GM23338 (cell line): ENCODE data around the gene PTPN22. TPM values are rescaled to one million over a fixed set of nuclear protein-coding genes. Genes with fewer than 3 reads are reported as not detected.
A peak's percentile ranks its signal among the peaks of the same experiment; 100 is the strongest.

Source experiments
- ATAC-seq: fragments of 200-7000 bp; cut with Tn5 transposase; 3 replicates; pipeline ENCODE4 v1.9.1; 2020
- DNase-seq: peaks from one replicate; pipeline ENCODE4 v3.0.0-alpha.2; 2015; ENCODE audit warnings: low spot score
- H2AFZ ChIP-seq: fragments of 200-600 bp; sonication (generic); 2 replicates; pipeline ENCODE4 v1.8.0; 2016; ENCODE audit warnings: antibody characterized with exemption, mild to moderate bottlenecking, moderate library complexity
- H3F3A ChIP-seq: fragments of 200-600 bp; sonication (generic); replicated peaks from 2 replicates; pipeline ENCODE4 v1.8.0; 2017; ENCODE audit warnings: antibody characterized with exemption, mixed run types, low read depth
- H3K27ac ChIP-seq: fragments of 200-600 bp; sonication (generic); 2 replicates; pipeline ENCODE4 v1.6.1; 2016; ENCODE audit warnings: low read depth
- H3K27me3 ChIP-seq: fragments of 200-600 bp; sonication (generic); 2 replicates; pipeline ENCODE4 v1.8.0; 2016; ENCODE audit warnings: mild to moderate bottlenecking, mixed run types, moderate library complexity; ENCODE audit not compliant: insufficient read depth
- H3K36me3 ChIP-seq: fragments of 200-600 bp; sonication (generic); 2 replicates; pipeline ENCODE4 v1.8.0; 2016; ENCODE audit warnings: mild to moderate bottlenecking; ENCODE audit not compliant: insufficient read depth
- H3K4me1 ChIP-seq: fragments of 200-600 bp; sonication (generic); 2 replicates; pipeline ENCODE4 v1.8.0; 2016; ENCODE audit warnings: mild to moderate bottlenecking, moderate library complexity; ENCODE audit not compliant: insufficient read depth
- H3K4me2 ChIP-seq: fragments of 200-600 bp; sonication (generic); 2 replicates; pipeline ENCODE4 v1.7.1; 2017; ENCODE audit warnings: mixed run types
- H3K4me3 ChIP-seq: fragments of 200-600 bp; sonication (generic); 2 replicates; pipeline ENCODE4 v1.6.1; 2016; ENCODE audit warnings: mixed run types
- H3K79me2 ChIP-seq: fragments of 200-600 bp; sonication (generic); replicated peaks from 2 replicates; pipeline ENCODE4 v1.8.0; 2017; ENCODE audit warnings: mild to moderate bottlenecking; ENCODE audit not compliant: insufficient read depth
- H3K9me2 ChIP-seq: fragments of 200-600 bp; sonication (generic); 2 replicates; pipeline ENCODE4 v1.8.0; 2017; ENCODE audit not compliant: insufficient read depth
- H4K20me1 ChIP-seq: fragments of 200-600 bp; sonication (generic); replicated peaks from 2 replicates; pipeline ENCODE4 v1.8.0; 2017; ENCODE audit warnings: mild to moderate bottlenecking; ENCODE audit not compliant: insufficient read depth
- H3K27ac Mint-ChIP-seq: 2 replicates; pipeline ENCODE4 v1.8.0; 2020; ENCODE audit warnings: inconsistent platforms, mild to moderate bottlenecking, moderate library complexity, mixed read lengths
- H3K27me3 Mint-ChIP-seq: 3 replicates; pipeline ENCODE4 v1.8.0; 2022; ENCODE audit warnings: low read depth, mild to moderate bottlenecking, moderate library complexity, mixed read lengths, inconsistent platforms; ENCODE audit not compliant: insufficient read depth, poor library complexity
- H3K36me3 Mint-ChIP-seq: 3 replicates; pipeline ENCODE4 v1.8.0; 2021; ENCODE audit warnings: low read depth, mild to moderate bottlenecking, inconsistent platforms, moderate library complexity, mixed read lengths
- H3K4me1 Mint-ChIP-seq: 3 replicates; pipeline ENCODE4 v1.8.0; 2020; ENCODE audit warnings: mild to moderate bottlenecking, inconsistent platforms, mixed read lengths
- H3K4me3 Mint-ChIP-seq: 3 replicates; pipeline ENCODE4 v1.8.0; 2021; ENCODE audit warnings: moderate library complexity, mild to moderate bottlenecking, inconsistent platforms, mixed read lengths
- H3K9me3 Mint-ChIP-seq: 3 replicates; pipeline ENCODE4 v1.8.0; 2020; ENCODE audit warnings: moderate library complexity, mild to moderate bottlenecking, inconsistent platforms, mixed read lengths
- CREB1 ChIP-seq: fragments of 250-450 bp; sonication (Bioruptor Pico); IDR thresholded peaks from 2 replicates; pipeline ENCODE4 v1.5.0; 2020; ENCODE audit warnings: low read depth, mild to moderate bottlenecking, moderate library complexity
- EZH2 ChIP-seq: fragments of 200-600 bp; sonication (generic); IDR thresholded peaks from one replicate; pipeline ENCODE4 v1.8.0; 2017; ENCODE audit warnings: antibody characterized with exemption, mild to moderate bottlenecking, low read depth; ENCODE audit not compliant: unreplicated experiment
- JUNB ChIP-seq: IDR thresholded peaks from one replicate; pipeline ENCODE4 v1.6.1; 2016; ENCODE audit warnings: antibody characterized with exemption; ENCODE audit not compliant: unreplicated experiment
- NANOG ChIP-seq: IDR thresholded peaks from 2 replicates; pipeline ENCODE4 v1.6.1; 2016; ENCODE audit warnings: antibody characterized with exemption, borderline replicate concordance
- POLR2AphosphoS5 ChIP-seq: IDR thresholded peaks from 2 replicates; pipeline ENCODE4 v1.6.1; 2016; ENCODE audit warnings: antibody characterized with exemption, low read depth
- polyA plus RNA-seq: library from polyadenylated mRNA; unstranded; fragments of >200 nt; fragmentation: Nextera tagmentation; extraction: Ambion mirVana; gene quantifications from 2 replicates; pipeline ENCODE4 v1.2.1, GENCODE V29; 2016
- total RNA-seq: library from RNA; depleted of rRNA; stranded (reverse); fragments of >200 nt; shearing (Covaris generic); gene quantifications from 2 replicates; pipeline ENCODE4 v1.2.3, GENCODE V29; 2014
- TF ChIP-seq, protein P1 (sequence below): IDR thresholded peaks from one replicate; pipeline ENCODE4 v1.6.1; 2018; ENCODE audit warnings: antibody characterized with exemption; ENCODE audit not compliant: unreplicated experiment
- TF ChIP-seq, protein P2 (sequence below), 2 experiments: fragments of 200-600 bp in 1 of 2; sonication (generic) in 1 of 2; conservative IDR thresholded peaks; 2 replicates each; pipeline versions ENCODE4 v1.5.1 to v1.6.1; 2016 to 2017; ENCODE audit warnings: antibody characterized with exemption in 2 of 2, low read depth in 2 of 2, mild to moderate bottlenecking in 2 of 2, moderate library complexity in 1 of 2

The PTPN22 gene
- total and polyA plus RNA-seq, 2 experiments from 2014 or later: 0.08 TPM; not detected in 1

DNA sequence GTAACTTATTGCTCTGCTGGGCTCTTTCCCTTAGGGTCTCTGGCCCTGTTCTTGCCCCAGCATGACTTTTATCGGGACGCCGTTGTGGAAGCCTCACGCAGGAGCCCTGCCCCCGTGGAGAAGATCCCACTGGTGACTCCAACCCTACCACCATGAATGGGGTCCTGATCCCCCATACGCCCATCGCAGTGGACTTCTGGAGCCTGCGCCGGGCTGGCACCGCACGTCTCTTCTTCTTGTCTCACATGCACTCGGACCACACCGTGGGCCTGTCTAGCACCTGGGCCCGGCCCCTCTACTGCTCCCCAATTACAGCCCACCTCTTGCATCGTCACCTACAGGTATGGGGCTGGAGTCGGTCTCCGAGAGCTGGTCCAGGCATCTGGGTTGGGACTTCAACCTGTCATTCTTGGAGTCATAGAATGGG lies 33.9 kb upstream of the PTPN22 start:
- Histone ChIP-seq H3K27ac (peak overlapping the region; percentile 56; the same call in 1 of the 2 replicates), H2AFZ (peak overlapping the region; percentile 99)

More for the DNA sequence above, 33.9 kb upstream of the PTPN22 start:
- H3K79me2 ChIP-seq: peaks cover 9% of the 10 kb centered on the region; the same call in 1 of the 2 replicates
- H3K4me2 ChIP-seq: peak overlapping the region; percentile 89
- H3K27ac Mint-ChIP-seq: peak overlapping the region; percentile 95
- H3K4me1 Mint-ChIP-seq: peaks cover 8% of the 10 kb centered on the region
- no peaks in the 10 kb centered on the region for H3K27me3 ChIP-seq
- peaks cover 13% of the 10 kb centered on the region for H3K36me3 Mint-ChIP-seq
- H3K27me3 Mint-ChIP-seq: peaks cover 8% of the 10 kb centered on the region
- H3K36me3 ChIP-seq: peaks cover 9% of the 10 kb centered on the region; the same call in 1 of the 2 replicates
- DNase-seq (peak; percentile 88), ATAC-seq (peak; percentile 84)
- peak overlapping the region; percentile 85 for H3K4me3 ChIP-seq
- H3K9me2 ChIP-seq: no peaks in the 10 kb centered on the region
- H4K20me1 ChIP-seq: no peaks in the 10 kb centered on the region; the same call in 1 of the 2 replicates
- peak overlapping the region; percentile 94 for H3K4me3 Mint-ChIP-seq
- H3F3A ChIP-seq: peaks cover 15% of the 10 kb centered on the region
- no peaks in the 10 kb centered on the region for H3K9me3 Mint-ChIP-seq
- peaks cover 9% of the 10 kb centered on the region; the same call in 1 of the 2 replicates for H3K4me1 ChIP-seq
- TF ChIP-seq, protein P1, sequence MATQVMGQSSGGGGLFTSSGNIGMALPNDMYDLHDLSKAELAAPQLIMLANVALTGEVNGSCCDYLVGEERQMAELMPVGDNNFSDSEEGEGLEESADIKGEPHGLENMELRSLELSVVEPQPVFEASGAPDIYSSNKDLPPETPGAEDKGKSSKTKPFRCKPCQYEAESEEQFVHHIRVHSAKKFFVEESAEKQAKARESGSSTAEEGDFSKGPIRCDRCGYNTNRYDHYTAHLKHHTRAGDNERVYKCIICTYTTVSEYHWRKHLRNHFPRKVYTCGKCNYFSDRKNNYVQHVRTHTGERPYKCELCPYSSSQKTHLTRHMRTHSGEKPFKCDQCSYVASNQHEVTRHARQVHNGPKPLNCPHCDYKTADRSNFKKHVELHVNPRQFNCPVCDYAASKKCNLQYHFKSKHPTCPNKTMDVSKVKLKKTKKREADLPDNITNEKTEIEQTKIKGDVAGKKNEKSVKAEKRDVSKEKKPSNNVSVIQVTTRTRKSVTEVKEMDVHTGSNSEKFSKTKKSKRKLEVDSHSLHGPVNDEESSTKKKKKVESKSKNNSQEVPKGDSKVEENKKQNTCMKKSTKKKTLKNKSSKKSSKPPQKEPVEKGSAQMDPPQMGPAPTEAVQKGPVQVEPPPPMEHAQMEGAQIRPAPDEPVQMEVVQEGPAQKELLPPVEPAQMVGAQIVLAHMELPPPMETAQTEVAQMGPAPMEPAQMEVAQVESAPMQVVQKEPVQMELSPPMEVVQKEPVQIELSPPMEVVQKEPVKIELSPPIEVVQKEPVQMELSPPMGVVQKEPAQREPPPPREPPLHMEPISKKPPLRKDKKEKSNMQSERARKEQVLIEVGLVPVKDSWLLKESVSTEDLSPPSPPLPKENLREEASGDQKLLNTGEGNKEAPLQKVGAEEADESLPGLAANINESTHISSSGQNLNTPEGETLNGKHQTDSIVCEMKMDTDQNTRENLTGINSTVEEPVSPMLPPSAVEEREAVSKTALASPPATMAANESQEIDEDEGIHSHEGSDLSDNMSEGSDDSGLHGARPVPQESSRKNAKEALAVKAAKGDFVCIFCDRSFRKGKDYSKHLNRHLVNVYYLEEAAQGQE: no peak
- TF ChIP-seq NANOG (no peak), EZH2 (no peak), POLR2AphosphoS5 (no peak), JUNB (no peak), CREB1 (CRISPR knock-in tag) (peak; percentile 70)
- TF ChIP-seq, protein P2, sequence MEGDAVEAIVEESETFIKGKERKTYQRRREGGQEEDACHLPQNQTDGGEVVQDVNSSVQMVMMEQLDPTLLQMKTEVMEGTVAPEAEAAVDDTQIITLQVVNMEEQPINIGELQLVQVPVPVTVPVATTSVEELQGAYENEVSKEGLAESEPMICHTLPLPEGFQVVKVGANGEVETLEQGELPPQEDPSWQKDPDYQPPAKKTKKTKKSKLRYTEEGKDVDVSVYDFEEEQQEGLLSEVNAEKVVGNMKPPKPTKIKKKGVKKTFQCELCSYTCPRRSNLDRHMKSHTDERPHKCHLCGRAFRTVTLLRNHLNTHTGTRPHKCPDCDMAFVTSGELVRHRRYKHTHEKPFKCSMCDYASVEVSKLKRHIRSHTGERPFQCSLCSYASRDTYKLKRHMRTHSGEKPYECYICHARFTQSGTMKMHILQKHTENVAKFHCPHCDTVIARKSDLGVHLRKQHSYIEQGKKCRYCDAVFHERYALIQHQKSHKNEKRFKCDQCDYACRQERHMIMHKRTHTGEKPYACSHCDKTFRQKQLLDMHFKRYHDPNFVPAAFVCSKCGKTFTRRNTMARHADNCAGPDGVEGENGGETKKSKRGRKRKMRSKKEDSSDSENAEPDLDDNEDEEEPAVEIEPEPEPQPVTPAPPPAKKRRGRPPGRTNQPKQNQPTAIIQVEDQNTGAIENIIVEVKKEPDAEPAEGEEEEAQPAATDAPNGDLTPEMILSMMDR (conservative IDR thresholded peaks at IDR 0.05; ENCODE audit: low read depth in 2 of 2): no peak
